HCT116 (cell line): ENCODE measurements around the gene JOSD1. TPM values are rescaled to one million over a fixed set of nuclear protein-coding genes. Genes with fewer than 3 reads are reported as not detected.

Experiments
- ATAC-seq: fragments of 200-7000 bp; cut with Tn5 transposase; 2 replicates; pipeline ENCODE4 v1.9.1; 2020; ENCODE audit warnings: mild to moderate bottlenecking, moderate library complexity
- BruUV-seq: library from RNA; stranded (reverse); fragments of 400-500 nt; replicated peaks from 2 replicates; lab custom pipeline; 2021; lab: Mats Ljungman, UMichigan
- CTCF ChIA-PET: fragments of 300-600 bp; sonication (Branson Sonifier 250); formaldehyde crosslinking; loops from one replicate; lab custom pipeline; 2021; ENCODE audit warnings: antibody characterized with exemption; lab: Charles Lee
- POLR2A ChIA-PET: fragments of 300-600, 350-600 bp; sonication (Branson Sonifier 250); formaldehyde crosslinking; loops from one replicate; lab custom pipeline; 2021; ENCODE audit warnings: antibody characterized with exemption; lab: Charles Lee
- RAD21 ChIA-PET, 2 experiments: fragments of 300-600 bp; sonication (Branson Sonifier 250); formaldehyde crosslinking; loops; one replicate each; lab custom pipeline; 2023; ENCODE audit warnings: low total read pairs in 2 of 2; ENCODE audit not compliant: uncharacterized antibody in 2 of 2, unreplicated experiment in 2 of 2, low non-redundant PET in 1 of 2; lab: Charles Lee
- DNase-seq: peaks from one replicate; pipeline ENCODE4 v3.0.0-alpha.2; 2010; ENCODE audit warnings: low read depth, low spot score
- H2AFZ ChIP-seq: fragments of 200-600 bp; shearing (Covaris generic), sonication (generic); 2 replicates; pipeline ENCODE4 v1.6.1; 2017; ENCODE audit warnings: low read depth, mixed run types, mixed read lengths, antibody characterized with exemption, low read length; ENCODE audit not compliant: poor library complexity, severe bottlenecking
- H3K27ac ChIP-seq: 2 replicates; pipeline ENCODE4 v1.5.1; 2012; ENCODE audit warnings: low read depth, low read length
- H3K27me3 ChIP-seq: fragments of 200-600 bp; sonication (generic); 2 replicates; pipeline ENCODE4 v1.6.1; 2016; ENCODE audit warnings: mixed run types, low read length, mixed read lengths; ENCODE audit not compliant: insufficient read depth
- H3K36me3 ChIP-seq, 2 experiments: fragments of 200-500 bp in 1 of 2; fragments of 200-600 bp in 1 of 2; sonication (Bioruptor generic) in 1 of 2; sonication (generic) in 1 of 2; 2 replicates each; pipeline versions ENCODE4 v1.5.1 to v1.6.1; 2014 to 2016; ENCODE audit warnings: low read length in 2 of 2, inconsistent platforms in 1 of 2, mixed read lengths in 1 of 2, mixed run types in 1 of 2; ENCODE audit not compliant: insufficient read depth in 2 of 2, control insufficient read depth in 1 of 2
- H3K4me1 ChIP-seq, 2 experiments: fragments of 200-600 bp in 1 of 2; sonication (generic) in 1 of 2; 2 replicates each; pipeline versions ENCODE4 v1.5.1 to v1.6.1; 2012 to 2017; ENCODE audit warnings: low read length in 2 of 2, inconsistent platforms in 1 of 2, mild to moderate bottlenecking in 1 of 2, mixed read lengths in 1 of 2, mixed run types in 1 of 2, moderate library complexity in 1 of 2; ENCODE audit not compliant: insufficient read depth in 2 of 2, control insufficient read depth in 1 of 2
- H3K4me2 ChIP-seq: fragments of 200-600 bp; sonication (generic); 2 replicates; pipeline ENCODE4 v1.6.1; 2017; ENCODE audit warnings: mixed run types, low read length, mixed read lengths
- H3K4me3 ChIP-seq, 2 experiments: fragments of 200-600 bp in 1 of 2; sonication (generic) in 1 of 2; replicated peaks in 1 of 2; 2 replicates each; pipeline ENCODE4 v1.5.1; 2011 to 2016; ENCODE audit warnings: low read length in 2 of 2, control low read depth in 1 of 2, low read depth in 1 of 2, mild to moderate bottlenecking in 1 of 2, mixed read lengths in 1 of 2, mixed run types in 1 of 2
- H3K79me2 ChIP-seq: fragments of 200-600 bp; sonication (generic); 2 replicates; pipeline ENCODE4 v1.6.1; 2017; ENCODE audit warnings: mild to moderate bottlenecking, mixed run types, low read length, moderate library complexity, mixed read lengths; ENCODE audit not compliant: insufficient read depth
- H3K9ac ChIP-seq: fragments of 200-600 bp; sonication (generic); 2 replicates; pipeline ENCODE4 v1.6.1; 2016; ENCODE audit warnings: low read length, mixed read lengths
- H3K9me2 ChIP-seq: fragments of 200-600 bp; sonication (generic), shearing (Covaris generic); 2 replicates; pipeline ENCODE4 v1.6.1; 2017; ENCODE audit warnings: mixed run types, mild to moderate bottlenecking, moderate library complexity; ENCODE audit not compliant: insufficient read depth
- H3K9me3 ChIP-seq, 2 experiments: fragments of 200-500 bp in 1 of 2; fragments of 200-600 bp in 1 of 2; sonication (Bioruptor generic) in 1 of 2; sonication (generic) in 1 of 2; 2 replicates each; pipeline ENCODE4 v1.6.1; 2014 to 2017; ENCODE audit warnings: low read length in 2 of 2, mixed read lengths in 2 of 2, inconsistent platforms in 1 of 2, low read depth in 1 of 2, mild to moderate bottlenecking in 1 of 2, mixed run types in 1 of 2, moderate library complexity in 1 of 2; ENCODE audit not compliant: control insufficient read depth in 1 of 2, insufficient read depth in 1 of 2
- H4K20me1 ChIP-seq: fragments of 200-600 bp; sonication (generic), shearing (Covaris generic); 2 replicates; pipeline ENCODE4 v1.6.1; 2017; ENCODE audit warnings: mixed run types, mild to moderate bottlenecking, moderate library complexity; ENCODE audit not compliant: insufficient read depth
- EZH2 ChIP-seq: fragments of 200-600 bp; sonication (generic); IDR thresholded peaks from 2 replicates; pipeline ENCODE4 v1.6.1; 2017; ENCODE audit warnings: antibody characterized with exemption, mixed run types
- EZH2phosphoT487 ChIP-seq: fragments of 200-600 bp; IDR thresholded peaks from 2 replicates; pipeline ENCODE4 v1.6.1; 2018; ENCODE audit warnings: antibody characterized with exemption, borderline replicate concordance
- FOSL1 ChIP-seq: IDR thresholded peaks from 2 replicates; pipeline ENCODE4 v1.6.1; 2012; ENCODE audit warnings: low read depth
- JUND ChIP-seq: IDR thresholded peaks from 2 replicates; pipeline ENCODE4 v1.6.1; 2012
- MAX ChIP-seq: IDR thresholded peaks from 2 replicates; pipeline ENCODE4 v1.6.1; 2012
- POLR2AphosphoS5 ChIP-seq: IDR thresholded peaks from 2 replicates; pipeline ENCODE4 v1.6.1; 2011; ENCODE audit warnings: mild to moderate bottlenecking, low read depth, low read length, moderate library complexity
- RAD21 ChIP-seq: IDR thresholded peaks from 2 replicates; pipeline ENCODE4 v1.6.1; 2012; ENCODE audit warnings: low read depth, mild to moderate bottlenecking
- REST ChIP-seq: IDR thresholded peaks from 2 replicates; pipeline ENCODE4 v1.6.1; 2012; ENCODE audit warnings: low read depth
- SIN3A ChIP-seq: IDR thresholded peaks from 2 replicates; pipeline ENCODE4 v1.6.1; 2012; ENCODE audit warnings: low read depth
- SRF ChIP-seq: IDR thresholded peaks from 2 replicates; pipeline ENCODE4 v1.6.1; 2012; ENCODE audit warnings: low read depth
- TCF7L2 ChIP-seq: IDR thresholded peaks from 2 replicates; pipeline ENCODE4 v1.7.0; 2011; ENCODE audit warnings: borderline replicate concordance, inconsistent platforms; ENCODE audit not compliant: insufficient read depth, insufficient read length; ENCODE audit errors: extremely low read depth
- YY1 ChIP-seq: IDR thresholded peaks from 2 replicates; pipeline ENCODE4 v1.6.1; 2011; ENCODE audit warnings: low read length, low read depth, moderate library complexity, mild to moderate bottlenecking; ENCODE audit not compliant: insufficient replicate concordance; ENCODE audit errors: extremely low read depth
- intact Hi-C: fragments of 100-400 bp; cut with micrococcal nuclease; formaldehyde crosslinking; loops from 2 replicates; pipeline ENCODE4 v1.10.0; 2022
- total RNA-seq: library from RNA; stranded (reverse); gene quantifications from one replicate; pipeline ENCODE4 v1.2.1, GENCODE V29; 2021; ENCODE audit not compliant: unreplicated experiment
- TF ChIP-seq, protein P1 (sequence below): IDR thresholded peaks from 2 replicates; pipeline ENCODE4 v1.6.1; 2012
- TF ChIP-seq, protein P2 (sequence below), 3 experiments: fragments of 200-600 bp in 1 of 3; sonication (generic) in 1 of 3; IDR thresholded peaks in 2 of 3; conservative IDR thresholded peaks in 1 of 3; 2 replicates each; pipeline ENCODE4 v1.5.1; 2012 to 2017; ENCODE audit warnings: low read depth in 2 of 3, low read length in 2 of 3, antibody characterized with exemption in 1 of 3, borderline replicate concordance in 1 of 3, control low read depth in 1 of 3, mild to moderate bottlenecking in 1 of 3, mixed read lengths in 1 of 3, mixed run types in 1 of 3, moderate library complexity in 1 of 3; ENCODE audit not compliant: insufficient read depth in 1 of 3
- TF ChIP-seq, protein P3 (sequence below): IDR thresholded peaks from 2 replicates; pipeline ENCODE4 v1.6.1; 2011; ENCODE audit warnings: mild to moderate bottlenecking, low read length, moderate library complexity; ENCODE audit not compliant: insufficient replicate concordance; ENCODE audit errors: extremely low read depth

Gene JOSD1
- total RNA-seq, 1 experiment from 2014 or later, result 67.3 TPM

- no peak for ATAC-seq
- BruUV-seq, result no TSS peak
These were observed 49.4 kb upstream of the JOSD1 start for GRCh38 chr22:38750104-38750503.

More at GRCh38 chr22:38750104-38750503, 49.4 kb upstream of the JOSD1 start:
- CTCF ChIA-PET, result no interaction called here
- Histone ChIP-seq H3K9ac (no peak overlapping the region), H3K27me3 (no peaks in the 10 kb centered on the region), H2AFZ (no peak overlapping the region), H3K4me1 (peaks cover 7 to 16% of the 10 kb centered on the region in 2 experiments; a peak in 3 of 4 replicates), H4K20me1 (no peaks in the 10 kb centered on the region), H3K4me2 (no peak overlapping the region), H3K27ac (no peak overlapping the region), H3K9me2 (no peaks in the 10 kb centered on the region), H3K79me2 (peaks cover 14% of the 10 kb centered on the region), H3K36me3 (peaks cover 8 to 37% of the 10 kb centered on the region in 2 experiments; a peak in 3 of 4 replicates), H3K9me3 (no peaks in the 10 kb centered on the region), H3K4me3 (no peak overlapping the region)
- TF ChIP-seq RAD21 (no peak), POLR2AphosphoS5 (no peak), EZH2phosphoT487 (no peak), MAX (no peak), FOSL1 (no peak), YY1 (no peak), SRF (no peak), TCF7L2 (no peak), SIN3A (no peak), REST (no peak), EZH2 (no peak), JUND (no peak)
- TF ChIP-seq, protein P1, sequence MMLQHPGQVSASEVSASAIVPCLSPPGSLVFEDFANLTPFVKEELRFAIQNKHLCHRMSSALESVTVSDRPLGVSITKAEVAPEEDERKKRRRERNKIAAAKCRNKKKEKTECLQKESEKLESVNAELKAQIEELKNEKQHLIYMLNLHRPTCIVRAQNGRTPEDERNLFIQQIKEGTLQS, result no peak
- TF ChIP-seq, protein P2, sequence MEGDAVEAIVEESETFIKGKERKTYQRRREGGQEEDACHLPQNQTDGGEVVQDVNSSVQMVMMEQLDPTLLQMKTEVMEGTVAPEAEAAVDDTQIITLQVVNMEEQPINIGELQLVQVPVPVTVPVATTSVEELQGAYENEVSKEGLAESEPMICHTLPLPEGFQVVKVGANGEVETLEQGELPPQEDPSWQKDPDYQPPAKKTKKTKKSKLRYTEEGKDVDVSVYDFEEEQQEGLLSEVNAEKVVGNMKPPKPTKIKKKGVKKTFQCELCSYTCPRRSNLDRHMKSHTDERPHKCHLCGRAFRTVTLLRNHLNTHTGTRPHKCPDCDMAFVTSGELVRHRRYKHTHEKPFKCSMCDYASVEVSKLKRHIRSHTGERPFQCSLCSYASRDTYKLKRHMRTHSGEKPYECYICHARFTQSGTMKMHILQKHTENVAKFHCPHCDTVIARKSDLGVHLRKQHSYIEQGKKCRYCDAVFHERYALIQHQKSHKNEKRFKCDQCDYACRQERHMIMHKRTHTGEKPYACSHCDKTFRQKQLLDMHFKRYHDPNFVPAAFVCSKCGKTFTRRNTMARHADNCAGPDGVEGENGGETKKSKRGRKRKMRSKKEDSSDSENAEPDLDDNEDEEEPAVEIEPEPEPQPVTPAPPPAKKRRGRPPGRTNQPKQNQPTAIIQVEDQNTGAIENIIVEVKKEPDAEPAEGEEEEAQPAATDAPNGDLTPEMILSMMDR (IDR thresholded peaks at IDR 0.05 in 2 of 3, conservative IDR thresholded peaks at IDR 0.05 in 1 of 3; ENCODE audit: borderline replicate concordance in 1 of 3, insufficient read depth in 1 of 3, low read depth in 2 of 3, low read length in 2 of 3), result no peak
- TF ChIP-seq, protein P3, sequence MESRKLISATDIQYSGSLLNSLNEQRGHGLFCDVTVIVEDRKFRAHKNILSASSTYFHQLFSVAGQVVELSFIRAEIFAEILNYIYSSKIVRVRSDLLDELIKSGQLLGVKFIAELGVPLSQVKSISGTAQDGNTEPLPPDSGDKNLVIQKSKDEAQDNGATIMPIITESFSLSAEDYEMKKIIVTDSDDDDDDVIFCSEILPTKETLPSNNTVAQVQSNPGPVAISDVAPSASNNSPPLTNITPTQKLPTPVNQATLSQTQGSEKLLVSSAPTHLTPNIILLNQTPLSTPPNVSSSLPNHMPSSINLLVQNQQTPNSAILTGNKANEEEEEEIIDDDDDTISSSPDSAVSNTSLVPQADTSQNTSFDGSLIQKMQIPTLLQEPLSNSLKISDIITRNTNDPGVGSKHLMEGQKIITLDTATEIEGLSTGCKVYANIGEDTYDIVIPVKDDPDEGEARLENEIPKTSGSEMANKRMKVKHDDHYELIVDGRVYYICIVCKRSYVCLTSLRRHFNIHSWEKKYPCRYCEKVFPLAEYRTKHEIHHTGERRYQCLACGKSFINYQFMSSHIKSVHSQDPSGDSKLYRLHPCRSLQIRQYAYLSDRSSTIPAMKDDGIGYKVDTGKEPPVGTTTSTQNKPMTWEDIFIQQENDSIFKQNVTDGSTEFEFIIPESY, result no peak
- RAD21 ChIA-PET, result no interaction called here
- intact Hi-C loops, result no loop called here
- POLR2A ChIA-PET, result no interaction called here
- no peak for DNase-seq
